Loucy (cell line): ENCODE results near the gene F2RL1.

Experiments used
- H2AFZ ChIP-seq: fragments of 200-600 bp; sonication (generic); 2 replicates; pipeline ENCODE4 v1.6.0; 2016; ENCODE audit warnings: antibody characterized with exemption, mild to moderate bottlenecking, low read length, moderate library complexity
- H3F3A ChIP-seq: fragments of 200-600 bp; 2 replicates; pipeline ENCODE4 v1.6.0; 2016; ENCODE audit warnings: antibody characterized with exemption, low read depth, mild to moderate bottlenecking
- H3K27me3 ChIP-seq: fragments of 200-600 bp; sonication (generic); 2 replicates; pipeline ENCODE4 v1.6.1; 2014; ENCODE audit warnings: low read length, mild to moderate bottlenecking; ENCODE audit not compliant: insufficient read depth, poor library complexity, severe bottlenecking
- H3K36me3 ChIP-seq: fragments of 200-600 bp; sonication (generic); 2 replicates; pipeline ENCODE4 v1.6.1; 2016; ENCODE audit warnings: low read length; ENCODE audit not compliant: insufficient read depth
- H3K4me1 ChIP-seq: fragments of 200-600 bp; sonication (generic); 2 replicates; pipeline ENCODE4 v1.5.1; 2014; ENCODE audit warnings: low read length, mild to moderate bottlenecking; ENCODE audit not compliant: insufficient read depth, poor library complexity, severe bottlenecking
- H3K4me2 ChIP-seq: fragments of 200-600 bp; sonication (generic); 2 replicates; pipeline ENCODE4 v1.6.0; 2014; ENCODE audit warnings: antibody characterized with exemption, low read length, low read depth, mild to moderate bottlenecking; ENCODE audit not compliant: poor library complexity, severe bottlenecking
- H3K4me3 ChIP-seq: fragments of 200-600 bp; sonication (generic); 2 replicates; pipeline ENCODE4 v1.5.1; 2014; ENCODE audit warnings: low read length, mild to moderate bottlenecking, mixed read lengths; ENCODE audit not compliant: poor library complexity, severe bottlenecking
- H3K79me2 ChIP-seq: fragments of 200-600 bp; sonication (generic); 2 replicates; pipeline ENCODE4 v1.6.1; 2014; ENCODE audit warnings: low read length; ENCODE audit not compliant: insufficient read depth
- H3K9ac ChIP-seq: fragments of 200-600 bp; sonication (generic); 2 replicates; pipeline ENCODE4 v1.6.0; 2014; ENCODE audit warnings: mild to moderate bottlenecking, low read depth, low read length, moderate library complexity; ENCODE audit not compliant: poor library complexity, severe bottlenecking
- H3K9me2 ChIP-seq: fragments of 200-600 bp; sonication (generic); replicated peaks from 2 replicates; pipeline ENCODE4 v1.6.1; 2016; ENCODE audit warnings: low read depth, low read length, mixed read lengths
- H3K9me3 ChIP-seq: fragments of 200-600 bp; sonication (generic); 2 replicates; pipeline ENCODE4 v1.6.1; 2014; ENCODE audit warnings: mild to moderate bottlenecking, antibody characterized with exemption, low read length, low read depth; ENCODE audit not compliant: insufficient read depth
- H4K20me1 ChIP-seq: fragments of 200-600 bp; sonication (generic); 2 replicates; pipeline ENCODE4 v1.6.0; 2014; ENCODE audit warnings: antibody characterized with exemption, low read length, mild to moderate bottlenecking; ENCODE audit not compliant: insufficient read depth, poor library complexity, severe bottlenecking
- CTCF ChIP-seq: fragments of 200-600 bp; sonication (generic); conservative IDR thresholded peaks from 2 replicates; pipeline ENCODE4 v1.5.1; 2014; ENCODE audit warnings: mild to moderate bottlenecking, antibody characterized with exemption, low read length
- EZH2phosphoT487 ChIP-seq: fragments of 200-600 bp; IDR thresholded peaks from 2 replicates; pipeline ENCODE4 v1.6.1; 2018; ENCODE audit warnings: antibody characterized with exemption, mild to moderate bottlenecking, moderate library complexity, borderline replicate concordance

The F2RL1 gene

GRCh38 chr5:76794871-76795270, 24.0 kb upstream of the F2RL1 start:
- H3K4me2 ChIP-seq, result no peak overlapping the region
- no peak overlapping the region for H3K9ac ChIP-seq
- H4K20me1 ChIP-seq, result no peaks in the 10 kb centered on the region
- H3K27me3 ChIP-seq, result no peaks in the 10 kb centered on the region
- no peaks in the 10 kb centered on the region for H3F3A ChIP-seq
- no peak overlapping the region for H3K4me3 ChIP-seq
- H3K36me3 ChIP-seq, result no peaks in the 10 kb centered on the region
- H2AFZ ChIP-seq, result no peak overlapping the region
- H3K9me3 ChIP-seq, result no peaks in the 10 kb centered on the region
- no peak for TF ChIP-seq EZH2phosphoT487
- TF ChIP-seq CTCF, result no peak
- H3K9me2 ChIP-seq, result no peaks in the 10 kb centered on the region
- no peaks in the 10 kb centered on the region for H3K79me2 ChIP-seq
- peaks cover 6% of the 10 kb centered on the region for H3K4me1 ChIP-seq

GRCh38 chr5:76799588-76799987, 19.2 kb upstream of the F2RL1 start:
- H3K27me3 ChIP-seq, result no peaks in the 10 kb centered on the region

GRCh38 chr5:76800579-76800978, 18.3 kb upstream of the F2RL1 start:
- H2AFZ ChIP-seq, result no peak overlapping the region
- TF ChIP-seq EZH2phosphoT487 (no peak), CTCF (no peak)
- H3K4me1 ChIP-seq, result no peaks in the 10 kb centered on the region
- no peak overlapping the region for H3K4me3 ChIP-seq
- no peaks in the 10 kb centered on the region for H3K79me2 ChIP-seq
- H3K9me3 ChIP-seq, result no peaks in the 10 kb centered on the region
- no peaks in the 10 kb centered on the region for H3K36me3 ChIP-seq
- H3K4me2 ChIP-seq, result no peak overlapping the region
- H4K20me1 ChIP-seq, result no peaks in the 10 kb centered on the region
- no peak overlapping the region for H3K9ac ChIP-seq
- no peaks in the 10 kb centered on the region for H3F3A ChIP-seq
- no peaks in the 10 kb centered on the region for H3K27me3 ChIP-seq
- H3K9me2 ChIP-seq, result no peaks in the 10 kb centered on the region

More at GRCh38 chr5:76799588-76799987, 19.2 kb upstream of the F2RL1 start:
- H3K9me2 ChIP-seq, result no peaks in the 10 kb centered on the region
- no peaks in the 10 kb centered on the region for H3K36me3 ChIP-seq
- H4K20me1 ChIP-seq, result no peaks in the 10 kb centered on the region
- no peaks in the 10 kb centered on the region for H3K4me1 ChIP-seq
- H3K9me3 ChIP-seq, result no peaks in the 10 kb centered on the region
- no peaks in the 10 kb centered on the region for H3K79me2 ChIP-seq
- H3K9ac ChIP-seq, result no peak overlapping the region
- no peak overlapping the region for H2AFZ ChIP-seq
- no peak overlapping the region for H3K4me2 ChIP-seq
- TF ChIP-seq EZH2phosphoT487 (no peak), CTCF (no peak)
- H3F3A ChIP-seq, result no peaks in the 10 kb centered on the region
- H3K4me3 ChIP-seq, result no peak overlapping the region
